Panc1 (cell line): Measurements from ENCODE around the gene GLTP. TPM values are rescaled to one million over a fixed set of nuclear protein-coding genes. Genes with fewer than 3 reads are reported as not detected.

Source experiments
- ATAC-seq: fragments of 200-7000 bp; cut with Tn5 transposase; 2 replicates; pipeline ENCODE4 v1.9.1; 2020; ENCODE audit warnings: mild to moderate bottlenecking, moderate library complexity
- BruUV-seq: library from RNA; stranded (reverse); fragments of 400-500 nt; replicated peaks from 2 replicates; lab custom pipeline; 2021; lab: Mats Ljungman, UMichigan
- CTCF ChIA-PET: fragments of 300-600 bp; sonication (Branson Sonifier 250); formaldehyde crosslinking; loops from one replicate; lab custom pipeline; 2022; ENCODE audit warnings: antibody characterized with exemption; lab: Charles Lee
- POLR2A ChIA-PET: fragments of 300-600 bp; sonication (Branson Sonifier 250); formaldehyde crosslinking; loops from one replicate; lab custom pipeline; 2022; ENCODE audit warnings: antibody characterized with exemption; lab: Charles Lee
- DNase-seq: peaks from one replicate; pipeline ENCODE4 v3.0.0-alpha.2; 2010; ENCODE audit warnings: low read depth, low spot score
- H3K27ac ChIP-seq: 2 replicates; pipeline ENCODE4 v1.5.1; 2011; ENCODE audit warnings: mild to moderate bottlenecking, low read length, inconsistent platforms
- H3K27me3 ChIP-seq: fragments of 200-500 bp; sonication (Bioruptor generic); 2 replicates; pipeline ENCODE4 v1.6.0; 2014; ENCODE audit warnings: low read length, inconsistent platforms; ENCODE audit not compliant: control insufficient read depth, insufficient read depth
- H3K36me3 ChIP-seq: fragments of 200-500 bp; sonication (Bioruptor generic); 2 replicates; pipeline ENCODE4 v1.5.1; 2014; ENCODE audit warnings: inconsistent platforms, mild to moderate bottlenecking, low read length, moderate library complexity; ENCODE audit not compliant: control insufficient read depth, insufficient read depth
- H3K4me1 ChIP-seq: 2 replicates; pipeline ENCODE4 v1.5.1; 2011; ENCODE audit warnings: inconsistent platforms, mild to moderate bottlenecking, low read length, moderate library complexity; ENCODE audit not compliant: control insufficient read depth, insufficient read depth
- H3K4me3 ChIP-seq, 2 experiments: 2 replicates each; pipeline ENCODE4 v1.5.1; 2011 to 2012; ENCODE audit warnings: low read depth in 2 of 2, low read length in 2 of 2, mild to moderate bottlenecking in 2 of 2, inconsistent platforms in 1 of 2, moderate library complexity in 1 of 2
- H3K9me3 ChIP-seq: fragments of 200-500 bp; sonication (Bioruptor generic); 2 replicates; pipeline ENCODE4 v1.5.1; 2014; ENCODE audit warnings: low read depth, mild to moderate bottlenecking, inconsistent platforms, low read length, moderate library complexity; ENCODE audit not compliant: control insufficient read depth, insufficient read depth
- POLR2AphosphoS5 ChIP-seq: IDR thresholded peaks from 2 replicates; pipeline ENCODE4 v1.6.1; 2012; ENCODE audit warnings: mild to moderate bottlenecking, low read depth, low read length, moderate library complexity
- SIN3A ChIP-seq: IDR thresholded peaks from 2 replicates; pipeline ENCODE4 v1.6.1; 2012; ENCODE audit warnings: low read depth, mild to moderate bottlenecking, low read length, moderate library complexity, borderline replicate concordance; ENCODE audit not compliant: insufficient read depth
- TCF7L2 ChIP-seq: IDR thresholded peaks from 2 replicates; pipeline ENCODE4 v1.6.1; 2011; ENCODE audit warnings: mild to moderate bottlenecking, low read depth, low read length, inconsistent platforms
- in situ Hi-C: cut with HindIII; loops from 2 replicates; pipeline ENCODE4 v1.10.0; 2016; ENCODE audit warnings: low sequenced_read_pairs, low pct_unique_long_range_greater_than_20kb
- intact Hi-C: fragments of 100-400 bp; cut with micrococcal nuclease; formaldehyde crosslinking; loops from one replicate; pipeline ENCODE4 v1.10.0; 2022; ENCODE audit not compliant: unreplicated experiment
- total RNA-seq: library from RNA; stranded (reverse); gene quantifications from one replicate; pipeline ENCODE4 v1.2.1, GENCODE V29; 2021; ENCODE audit not compliant: unreplicated experiment
- TF ChIP-seq, protein P1 (sequence below), 2 experiments: IDR thresholded peaks; 2 replicates each; pipeline ENCODE4 v1.6.1; 2011 to 2012; ENCODE audit warnings: low read depth in 2 of 2, control low read depth in 1 of 2, low read length in 1 of 2, mild to moderate bottlenecking in 1 of 2, moderate library complexity in 1 of 2; ENCODE audit not compliant: insufficient read depth in 1 of 2
- TF ChIP-seq, protein P2 (sequence below): fragments of 450-650 bp; IDR thresholded peaks from 2 replicates; pipeline ENCODE4 v1.5.1; 2017; ENCODE audit warnings: mild to moderate bottlenecking

Gene GLTP
- total RNA-seq, 1 experiment from 2014 or later, result 24.8 TPM

DNA sequence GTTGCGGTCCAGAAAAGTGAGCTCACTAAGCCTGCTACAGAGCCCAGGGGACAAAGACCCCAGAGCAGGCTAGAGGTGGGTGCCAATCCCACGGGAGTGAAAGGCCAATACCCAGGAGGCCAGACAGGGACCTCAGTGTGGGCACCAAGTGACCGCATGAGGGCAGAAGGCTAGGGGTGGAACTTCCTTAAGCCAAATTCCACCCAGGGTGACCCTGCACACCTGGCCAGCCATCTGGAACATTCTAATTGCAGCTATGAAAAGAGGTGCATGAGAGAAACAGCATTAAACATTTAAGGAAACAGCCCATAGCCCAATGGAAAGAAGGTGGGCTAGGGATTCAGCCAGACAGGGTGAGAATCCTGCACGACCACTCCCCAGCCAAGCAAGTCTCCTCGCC lies 19.4 kb downstream of the GLTP start:
- in situ Hi-C loops (no loop called here), intact Hi-C loops (no loop called here)
- CTCF ChIA-PET, result interaction anchor here (0.6 kb wide), 1 partner anchor 312 kb away, joined by 9 read pairs; no protein-coding TSS in a partner anchor
- H3K27ac ChIP-seq, result no peak overlapping the region
- TF ChIP-seq TCF7L2 (no peak), SIN3A (no peak)
- H3K4me1 ChIP-seq, result no peaks in the 10 kb centered on the region
- no peaks in the 10 kb centered on the region for H3K27me3 ChIP-seq
- no peaks in the 10 kb centered on the region for H3K9me3 ChIP-seq
- no peaks in the 10 kb centered on the region for H3K36me3 ChIP-seq
- DNase-seq, result no peak
- no peak for ATAC-seq
- BruUV-seq, result no TSS peak
- no peak overlapping the region for H3K4me3 ChIP-seq
- POLR2A ChIA-PET, result no interaction called here

DNA sequence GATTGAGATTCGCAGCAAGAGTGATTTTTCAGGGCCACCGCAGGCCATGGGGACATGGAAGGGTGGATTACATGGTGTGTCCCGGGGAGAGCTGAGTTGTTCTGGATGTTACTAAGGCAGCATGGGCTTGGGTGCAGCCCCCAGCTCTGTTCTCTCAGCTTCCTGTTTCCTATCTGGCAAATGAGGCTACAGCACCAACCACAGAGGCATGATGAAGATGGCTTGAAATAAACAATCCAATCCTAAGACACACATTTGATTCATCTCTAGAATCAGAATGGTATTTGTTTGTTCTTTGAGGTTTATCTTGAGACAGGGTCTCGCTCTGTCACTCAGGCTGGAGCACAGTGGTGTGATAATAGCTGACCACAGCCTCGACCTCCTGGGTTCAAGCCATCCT lies 21.6 kb downstream of the GLTP start:
- ChIA-PET POLR2A (no interaction called here), CTCF (interaction anchor here (0.6 kb wide), 1 partner anchor 572 kb away, joined by 4 read pairs; no protein-coding TSS in a partner anchor)
- ATAC-seq (no peak), DNase-seq (no peak)
- Histone ChIP-seq H3K4me1 (no peaks in the 10 kb centered on the region), H3K36me3 (no peaks in the 10 kb centered on the region), H3K9me3 (no peaks in the 10 kb centered on the region), H3K27me3 (no peaks in the 10 kb centered on the region), H3K27ac (no peak overlapping the region), H3K4me3 (no peak overlapping the region)
- in situ Hi-C loops, result no loop called here
- no peak for TF ChIP-seq POLR2AphosphoS5
- TF ChIP-seq, protein P1, sequence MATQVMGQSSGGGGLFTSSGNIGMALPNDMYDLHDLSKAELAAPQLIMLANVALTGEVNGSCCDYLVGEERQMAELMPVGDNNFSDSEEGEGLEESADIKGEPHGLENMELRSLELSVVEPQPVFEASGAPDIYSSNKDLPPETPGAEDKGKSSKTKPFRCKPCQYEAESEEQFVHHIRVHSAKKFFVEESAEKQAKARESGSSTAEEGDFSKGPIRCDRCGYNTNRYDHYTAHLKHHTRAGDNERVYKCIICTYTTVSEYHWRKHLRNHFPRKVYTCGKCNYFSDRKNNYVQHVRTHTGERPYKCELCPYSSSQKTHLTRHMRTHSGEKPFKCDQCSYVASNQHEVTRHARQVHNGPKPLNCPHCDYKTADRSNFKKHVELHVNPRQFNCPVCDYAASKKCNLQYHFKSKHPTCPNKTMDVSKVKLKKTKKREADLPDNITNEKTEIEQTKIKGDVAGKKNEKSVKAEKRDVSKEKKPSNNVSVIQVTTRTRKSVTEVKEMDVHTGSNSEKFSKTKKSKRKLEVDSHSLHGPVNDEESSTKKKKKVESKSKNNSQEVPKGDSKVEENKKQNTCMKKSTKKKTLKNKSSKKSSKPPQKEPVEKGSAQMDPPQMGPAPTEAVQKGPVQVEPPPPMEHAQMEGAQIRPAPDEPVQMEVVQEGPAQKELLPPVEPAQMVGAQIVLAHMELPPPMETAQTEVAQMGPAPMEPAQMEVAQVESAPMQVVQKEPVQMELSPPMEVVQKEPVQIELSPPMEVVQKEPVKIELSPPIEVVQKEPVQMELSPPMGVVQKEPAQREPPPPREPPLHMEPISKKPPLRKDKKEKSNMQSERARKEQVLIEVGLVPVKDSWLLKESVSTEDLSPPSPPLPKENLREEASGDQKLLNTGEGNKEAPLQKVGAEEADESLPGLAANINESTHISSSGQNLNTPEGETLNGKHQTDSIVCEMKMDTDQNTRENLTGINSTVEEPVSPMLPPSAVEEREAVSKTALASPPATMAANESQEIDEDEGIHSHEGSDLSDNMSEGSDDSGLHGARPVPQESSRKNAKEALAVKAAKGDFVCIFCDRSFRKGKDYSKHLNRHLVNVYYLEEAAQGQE (IDR thresholded peaks at IDR 0.05; ENCODE audit: insufficient read depth in 1 of 2, low read depth in 2 of 2, low read length in 1 of 2), result no peak
- intact Hi-C loops, result loop anchor here (10.0 kb wide), 1 partner anchor 66 kb away; no protein-coding TSS in a partner anchor
- no TSS peak for BruUV-seq

DNA sequence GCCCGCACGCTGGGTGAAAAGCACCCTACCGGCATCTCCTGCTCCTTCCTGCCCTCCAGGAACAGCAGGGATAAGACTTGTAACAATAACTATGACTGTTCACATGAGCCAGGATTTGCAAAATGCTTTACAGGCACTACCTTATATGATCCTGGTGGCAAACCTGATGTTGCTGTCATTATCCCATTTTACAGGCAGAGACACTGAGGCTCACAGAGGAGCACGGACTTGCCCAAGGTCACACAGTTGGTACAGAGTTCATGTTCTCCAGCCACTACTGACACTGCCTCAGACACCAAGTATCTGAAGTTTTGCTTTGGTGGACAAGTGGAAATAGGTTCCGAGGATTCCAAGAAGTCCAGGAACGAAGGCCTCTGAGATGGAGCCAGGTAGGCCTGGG lies 22.6 kb downstream of the GLTP start:
- Histone ChIP-seq H3K36me3 (no peaks in the 10 kb centered on the region), H3K4me1 (no peaks in the 10 kb centered on the region), H3K9me3 (no peaks in the 10 kb centered on the region), H3K27ac (no peak overlapping the region), H3K4me3 (no peak overlapping the region), H3K27me3 (no peaks in the 10 kb centered on the region)
- BruUV-seq, result no TSS peak
- no peak for ATAC-seq
- no peak for TF ChIP-seq SIN3A
- TF ChIP-seq, protein P2, sequence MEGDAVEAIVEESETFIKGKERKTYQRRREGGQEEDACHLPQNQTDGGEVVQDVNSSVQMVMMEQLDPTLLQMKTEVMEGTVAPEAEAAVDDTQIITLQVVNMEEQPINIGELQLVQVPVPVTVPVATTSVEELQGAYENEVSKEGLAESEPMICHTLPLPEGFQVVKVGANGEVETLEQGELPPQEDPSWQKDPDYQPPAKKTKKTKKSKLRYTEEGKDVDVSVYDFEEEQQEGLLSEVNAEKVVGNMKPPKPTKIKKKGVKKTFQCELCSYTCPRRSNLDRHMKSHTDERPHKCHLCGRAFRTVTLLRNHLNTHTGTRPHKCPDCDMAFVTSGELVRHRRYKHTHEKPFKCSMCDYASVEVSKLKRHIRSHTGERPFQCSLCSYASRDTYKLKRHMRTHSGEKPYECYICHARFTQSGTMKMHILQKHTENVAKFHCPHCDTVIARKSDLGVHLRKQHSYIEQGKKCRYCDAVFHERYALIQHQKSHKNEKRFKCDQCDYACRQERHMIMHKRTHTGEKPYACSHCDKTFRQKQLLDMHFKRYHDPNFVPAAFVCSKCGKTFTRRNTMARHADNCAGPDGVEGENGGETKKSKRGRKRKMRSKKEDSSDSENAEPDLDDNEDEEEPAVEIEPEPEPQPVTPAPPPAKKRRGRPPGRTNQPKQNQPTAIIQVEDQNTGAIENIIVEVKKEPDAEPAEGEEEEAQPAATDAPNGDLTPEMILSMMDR, result no peak
- TF ChIP-seq POLR2AphosphoS5, result no peak
- TF ChIP-seq, protein P1 (IDR thresholded peaks at IDR 0.05; ENCODE audit: insufficient read depth in 1 of 2, low read depth in 2 of 2, low read length in 1 of 2), result no peak
- TF ChIP-seq TCF7L2, result no peak
- in situ Hi-C loops (no loop called here), intact Hi-C loops (loop anchor here (10.0 kb wide), 1 partner anchor 67 kb away; no protein-coding TSS in a partner anchor)
- CTCF ChIA-PET, result no interaction called here
- POLR2A ChIA-PET, result no interaction called here
- no peak for DNase-seq
